GM08714 (cell line): Measurements from ENCODE around the gene SEPHS1.

Experiments
- H3K4me3 ChIP-seq: fragments of 200-500 bp; sonication (Bioruptor generic); 2 replicates; pipeline ENCODE4 v1.5.1; 2014; ENCODE audit warnings: mild to moderate bottlenecking, low read length, inconsistent platforms
- ZNF274 ChIP-seq: IDR thresholded peaks from 2 replicates; pipeline ENCODE4 v1.6.1; 2012; ENCODE audit warnings: mild to moderate bottlenecking, low read depth, low read length

The SEPHS1 gene

GRCh38 chr10:13322615-13323148 is 25.4 kb downstream of the SEPHS1 start:
- H3K4me3 ChIP-seq: no peak overlapping the region
- no peak for TF ChIP-seq ZNF274

GRCh38 chr10:13321576-13321975 is 26.5 kb downstream of the SEPHS1 start:
- TF ChIP-seq ZNF274: no peak
- H3K4me3 ChIP-seq: no peak overlapping the region

GRCh38 chr10:13319166-13319565 is 28.9 kb downstream of the SEPHS1 start:
- no peak for TF ChIP-seq ZNF274
- H3K4me3 ChIP-seq: no peak overlapping the region

GRCh38 chr10:13317474-13317873 is 30.6 kb downstream of the SEPHS1 start:
- TF ChIP-seq ZNF274: no peak
- H3K4me3 ChIP-seq: no peak overlapping the region

GRCh38 chr10:13316635-13317311 is 31.3 kb downstream of the SEPHS1 start:
- TF ChIP-seq ZNF274: no peak
- no peak overlapping the region for H3K4me3 ChIP-seq

GRCh38 chr10:13315361-13315760 is 32.7 kb downstream of the SEPHS1 start:
- no peak overlapping the region for H3K4me3 ChIP-seq
- no peak for TF ChIP-seq ZNF274

GRCh38 chr10:13311177-13311575 is 36.9 kb downstream of the SEPHS1 start:
- TF ChIP-seq ZNF274: no peak
- no peak overlapping the region for H3K4me3 ChIP-seq

- no peak for TF ChIP-seq ZNF274
- no peak overlapping the region for H3K4me3 ChIP-seq
Observed at GRCh38 chr10:13310518-13311176, 37.4 kb downstream of the SEPHS1 start.

GRCh38 chr10:13309792-13310191 is 38.3 kb downstream of the SEPHS1 start:
- TF ChIP-seq ZNF274: no peak

GRCh38 chr10:13308096-13308495 is 40.0 kb downstream of the SEPHS1 start:
- no peak overlapping the region for H3K4me3 ChIP-seq
- TF ChIP-seq ZNF274: no peak

More at GRCh38 chr10:13309792-13310191, 38.3 kb downstream of the SEPHS1 start:
- H3K4me3 ChIP-seq: no peak overlapping the region

- TF ChIP-seq ZNF274: no peak
- no peak overlapping the region for H3K4me3 ChIP-seq
Observed at GRCh38 chr10:13306103-13306502, 42.0 kb downstream of the SEPHS1 start.

- no peak for TF ChIP-seq ZNF274
- H3K4me3 ChIP-seq: peak overlapping the region; percentile 15; the same call in 1 of the 2 replicates
Observed at GRCh38 chr10:13302821-13303555, 45.1 kb downstream of the SEPHS1 start.

- no peak for TF ChIP-seq ZNF274
Observed at GRCh38 chr10:13299437-13300287, 48.4 kb downstream of the SEPHS1 start, which contains the start of gene PHYH. Gene PHYH (minus strand): TSS chr10:13300064. CDS start chr10:13300042, 22 bp downstream.

More at GRCh38 chr10:13299437-13300287, 48.4 kb downstream of the SEPHS1 start, which contains the start of gene PHYH:
- peak within 1 kb of the TSS; percentile 77 for H3K4me3 ChIP-seq
